Gastroesophageal sphincter (tissue), 4 donors: ENCODE results near the gene CCDC167. TPM values are rescaled to one million over a fixed set of nuclear protein-coding genes. Genes with fewer than 3 reads are reported as not detected.

Experiments used
- ATAC-seq: fragments of 150-250 bp; one replicate; pipeline ENCODE4 v1.9.1; 2016; ENCODE audit warnings: mild to moderate bottlenecking, moderate library complexity
- H3K27ac ChIP-seq, 4 donors: fragments of 200-600 bp; sonication (generic) in 3 of 4; 1 replicate in 3 of 4; 2 replicates in 1 of 4; pipeline ENCODE4 v1.5.1; 2016 to 2019
- H3K27me3 ChIP-seq: fragments of 200-600 bp; sonication (generic); one replicate; pipeline ENCODE4 v1.5.1; 2019
- H3K36me3 ChIP-seq, 2 donors: fragments of 200-600 bp; sonication (generic); one replicate each; pipeline ENCODE4 v1.5.1; 2019; ENCODE audit warnings: control low read depth in 1 of 2
- H3K4me1 ChIP-seq, 3 donors: fragments of 200-600 bp; sonication (generic); 1 replicate in 2 of 3; 2 replicates in 1 of 3; pipeline ENCODE4 v1.5.1; 2016 to 2019; ENCODE audit warnings: control low read depth in 2 of 3
- H3K4me3 ChIP-seq, 2 donors: fragments of 200-600 bp; sonication (generic); one replicate each; pipeline ENCODE4 v1.5.1; 2019; ENCODE audit warnings: mild to moderate bottlenecking in 1 of 2, moderate library complexity in 1 of 2
- H3K9me3 ChIP-seq, 3 donors: fragments of 200-600 bp; sonication (generic); one replicate each; pipeline ENCODE4 v1.5.1; 2017 to 2019; ENCODE audit warnings: control low read depth in 2 of 3
- EP300 ChIP-seq: sonication (generic); formaldehyde crosslinking; IDR thresholded peaks from one replicate; pipeline ENCODE4 v1.6.1; 2017; ENCODE audit warnings: antibody characterized with exemption, mild to moderate bottlenecking
- POLR2A ChIP-seq, 2 donors: fragments of 450-650 bp; IDR thresholded peaks; one replicate each; pipeline ENCODE4 v1.6.1; 2017; ENCODE audit warnings: antibody characterized with exemption in 2 of 2, mild to moderate bottlenecking in 2 of 2, moderate library complexity in 1 of 2
- POLR2AphosphoS5 ChIP-seq: sonication (generic); formaldehyde crosslinking; IDR thresholded peaks from one replicate; pipeline ENCODE4 v1.6.1; 2017; ENCODE audit warnings: antibody characterized with exemption
- WGBS, 2 donors: methylation state at CpG; one replicate each; pipeline ENCODE4 v1.1.5; 2018; ENCODE audit warnings: low coverage in 1 of 2; 5-methylcytosine and 5-hydroxymethylcytosine counted together
- total RNA-seq, 4 donors: library from RNA; depleted of rRNA; stranded (reverse); fragments of >200 nt; gene quantifications; one replicate each; pipeline ENCODE4 v1.1.0, GENCODE V29; 2016
- TF ChIP-seq, protein P1 (sequence below), 4 experiments: fragments of 200-600 bp in 2 of 4; fragments of 450-650 bp in 2 of 4; sonication (generic) in 1 of 4; IDR thresholded peaks; one replicate each; pipeline ENCODE4 v1.5.1; 2017 to 2019; ENCODE audit warnings: antibody characterized with exemption in 4 of 4, mild to moderate bottlenecking in 2 of 4, moderate library complexity in 2 of 4

The CCDC167 gene
- total RNA-seq, 4 donors from 2014 or later = 10.6 to 16.2 (median 14.3) TPM

DNA sequence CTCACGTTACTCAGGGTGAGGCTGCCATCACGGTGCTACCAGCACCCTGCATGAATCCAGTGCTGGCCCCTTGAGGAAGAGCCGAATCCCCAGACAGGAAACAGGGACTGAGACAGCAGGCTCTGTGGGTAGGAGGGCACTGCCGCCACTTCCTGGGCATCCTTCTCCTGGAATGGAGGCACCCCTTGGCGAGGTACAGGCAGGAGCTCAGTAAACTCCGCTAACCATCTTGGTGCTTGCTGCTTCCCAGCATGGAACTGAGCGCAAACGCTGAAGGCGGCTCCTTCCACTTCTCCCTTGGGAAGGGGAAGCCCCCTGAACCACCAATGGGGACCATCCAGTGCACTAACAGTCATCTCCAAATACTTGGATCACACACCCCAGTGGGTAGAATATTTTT is 13.5 kb upstream of the CCDC167 start:
- Histone ChIP-seq H3K27ac (no peak overlapping the region), H3K4me3 (no peak overlapping the region), H3K4me1 (peaks cover 0 to 16% (median 5%) of the 10 kb centered on the region in 3 donors), H3K36me3 (no peaks in the 10 kb centered on the region), H3K27me3 (peaks cover 35% of the 10 kb centered on the region), H3K9me3 (no peaks in the 10 kb centered on the region)
- no peak for ATAC-seq
- TF ChIP-seq, protein P1, sequence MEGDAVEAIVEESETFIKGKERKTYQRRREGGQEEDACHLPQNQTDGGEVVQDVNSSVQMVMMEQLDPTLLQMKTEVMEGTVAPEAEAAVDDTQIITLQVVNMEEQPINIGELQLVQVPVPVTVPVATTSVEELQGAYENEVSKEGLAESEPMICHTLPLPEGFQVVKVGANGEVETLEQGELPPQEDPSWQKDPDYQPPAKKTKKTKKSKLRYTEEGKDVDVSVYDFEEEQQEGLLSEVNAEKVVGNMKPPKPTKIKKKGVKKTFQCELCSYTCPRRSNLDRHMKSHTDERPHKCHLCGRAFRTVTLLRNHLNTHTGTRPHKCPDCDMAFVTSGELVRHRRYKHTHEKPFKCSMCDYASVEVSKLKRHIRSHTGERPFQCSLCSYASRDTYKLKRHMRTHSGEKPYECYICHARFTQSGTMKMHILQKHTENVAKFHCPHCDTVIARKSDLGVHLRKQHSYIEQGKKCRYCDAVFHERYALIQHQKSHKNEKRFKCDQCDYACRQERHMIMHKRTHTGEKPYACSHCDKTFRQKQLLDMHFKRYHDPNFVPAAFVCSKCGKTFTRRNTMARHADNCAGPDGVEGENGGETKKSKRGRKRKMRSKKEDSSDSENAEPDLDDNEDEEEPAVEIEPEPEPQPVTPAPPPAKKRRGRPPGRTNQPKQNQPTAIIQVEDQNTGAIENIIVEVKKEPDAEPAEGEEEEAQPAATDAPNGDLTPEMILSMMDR (IDR thresholded peaks at IDR 0.05) = no peak
- no peak for TF ChIP-seq POLR2A (IDR thresholded peaks at IDR 0.05)
- no peak for TF ChIP-seq POLR2AphosphoS5
- TF ChIP-seq EP300 = no peak
- 29% methylated on average over 1 of the region's 9 CpGs; no CpG with 5 or more reads in 1 of the 2 donors for WGBS, 2 donors

DNA sequence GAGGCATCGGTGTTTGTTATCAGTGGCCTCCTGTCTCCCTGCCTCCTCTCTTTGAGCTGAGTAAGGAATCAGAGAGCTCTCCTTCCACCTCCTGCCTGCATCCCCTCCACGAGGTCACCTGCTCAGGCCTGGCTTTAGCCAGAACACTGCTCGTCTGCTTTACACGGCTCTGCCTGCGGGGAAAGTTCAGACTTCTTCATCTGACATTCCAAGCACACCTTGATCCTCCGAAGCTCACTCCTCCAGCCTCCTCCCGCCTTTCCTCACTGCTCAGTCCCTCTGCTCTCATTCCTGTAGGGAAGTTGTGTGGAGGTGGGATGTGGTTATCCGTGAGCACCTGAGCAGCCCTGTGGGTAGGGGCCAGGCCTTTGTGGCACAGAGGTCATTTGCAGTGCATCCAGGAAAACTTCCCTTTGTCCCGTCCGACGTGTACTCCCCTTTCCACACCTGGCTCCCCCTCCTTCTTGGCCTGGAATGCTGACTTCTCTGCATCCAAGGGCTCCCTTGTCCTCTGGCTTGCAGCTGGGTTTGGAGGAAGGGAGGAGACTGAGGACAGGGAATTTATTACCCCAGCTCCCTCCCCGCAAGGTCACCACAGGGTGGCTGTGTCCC is 12.8 kb upstream of the CCDC167 start:
- Histone ChIP-seq H3K4me3 (no peak overlapping the region), H3K27ac (no peak overlapping the region), H3K36me3 (no peaks in the 10 kb centered on the region), H3K27me3 (peaks cover 35% of the 10 kb centered on the region), H3K9me3 (no peaks in the 10 kb centered on the region), H3K4me1 (peaks cover 0 to 16% (median 5%) of the 10 kb centered on the region in 3 donors)
- no peak for TF ChIP-seq POLR2AphosphoS5
- no peak for TF ChIP-seq POLR2A (IDR thresholded peaks at IDR 0.05)
- TF ChIP-seq EP300 = no peak
- TF ChIP-seq, protein P1 (IDR thresholded peaks at IDR 0.05) = no peak
- no peak for ATAC-seq
- WGBS, 2 donors = 29 to 53% methylated on average over 7 of the region's 12 CpGs

DNA sequence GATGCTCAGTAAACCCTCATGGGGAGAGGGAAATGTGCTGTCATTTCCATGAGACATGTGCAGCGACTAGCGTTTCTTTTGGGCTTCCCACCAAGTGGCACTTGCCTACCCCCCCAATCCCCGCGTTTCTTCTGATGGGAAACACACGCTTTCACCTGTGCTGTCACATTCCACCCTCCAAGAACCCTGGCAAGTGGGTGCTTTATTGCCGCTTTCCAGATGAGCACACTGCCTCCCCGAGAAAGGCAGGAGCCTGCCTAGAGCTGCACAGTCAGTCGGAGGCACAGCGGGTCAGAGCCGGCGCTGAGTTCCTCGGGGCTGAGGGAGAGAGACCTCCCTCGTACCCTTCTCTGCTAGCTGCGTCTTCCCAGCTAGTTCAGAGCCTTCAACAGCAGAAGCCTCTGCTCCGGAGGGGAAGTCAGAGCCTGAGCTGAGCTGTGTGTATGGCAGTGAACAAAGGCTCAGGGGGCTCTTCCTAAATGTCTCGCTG is 12.3 kb upstream of the CCDC167 start:
- ATAC-seq = no peak
- peaks cover 0 to 16% (median 5%) of the 10 kb centered on the region in 3 donors for H3K4me1 ChIP-seq
- 51 to 62% methylated on average over 6 to 13 of the region's 16 CpGs for WGBS, 2 donors
- TF ChIP-seq EP300 (no peak), POLR2AphosphoS5 (no peak), POLR2A (IDR thresholded peaks at IDR 0.05) (no peak)
- TF ChIP-seq, protein P1 (IDR thresholded peaks at IDR 0.05) = no peak
- H3K4me3 ChIP-seq = no peak overlapping the region
- H3K27ac ChIP-seq = no peak overlapping the region
- H3K36me3 ChIP-seq = no peaks in the 10 kb centered on the region
- peaks cover 35% of the 10 kb centered on the region for H3K27me3 ChIP-seq
- H3K9me3 ChIP-seq = no peaks in the 10 kb centered on the region

DNA sequence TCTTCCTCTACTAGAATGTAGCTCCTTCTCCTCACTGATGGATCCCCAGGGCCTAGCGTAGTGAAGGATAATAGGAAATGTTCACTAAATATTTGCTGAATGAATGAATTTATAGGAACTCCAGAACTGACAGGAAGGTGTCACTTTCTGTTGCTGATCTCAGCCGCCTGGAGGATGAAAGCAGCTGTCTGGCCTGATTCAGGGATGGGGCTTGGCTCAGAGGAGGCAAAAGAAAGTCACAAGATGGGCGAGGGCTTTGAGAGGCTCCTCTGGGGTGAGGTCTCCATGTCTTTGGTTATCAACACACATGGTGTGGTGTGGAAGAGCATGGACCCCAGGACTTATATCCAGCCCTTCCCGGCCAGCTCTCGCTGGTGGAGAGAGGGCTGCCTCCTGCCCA is 11.5 kb upstream of the CCDC167 start:
- no peak for ATAC-seq
- H3K36me3 ChIP-seq = no peaks in the 10 kb centered on the region
- WGBS, 2 donors = 79 to 93% methylated on average over 3 to 4 of the region's 5 CpGs
- TF ChIP-seq, protein P1 (IDR thresholded peaks at IDR 0.05) = no peak
- no peak for TF ChIP-seq POLR2AphosphoS5
- no peak for TF ChIP-seq EP300
- TF ChIP-seq POLR2A (IDR thresholded peaks at IDR 0.05) = no peak
- H3K4me3 ChIP-seq = no peak overlapping the region
- H3K4me1 ChIP-seq = peaks cover 0 to 9% (median 3%) of the 10 kb centered on the region in 3 donors
- H3K27me3 ChIP-seq = peaks cover 32% of the 10 kb centered on the region
- H3K27ac ChIP-seq = no peak overlapping the region
- no peaks in the 10 kb centered on the region for H3K9me3 ChIP-seq
